Astrocyte (in vitro differentiated cells and primary cell): Measurements from ENCODE around the gene MEAF6.

Experiments used
- CTCF ChIP-seq: IDR thresholded peaks from 2 replicates; pipeline ENCODE4 v1.5.1; 2011; ENCODE audit warnings: low read depth, mild to moderate bottlenecking, inconsistent platforms, low read length, moderate library complexity; ENCODE audit not compliant: insufficient read depth
- EZH2 ChIP-seq: IDR thresholded peaks from 2 replicates; pipeline ENCODE4 v1.6.1; 2012; ENCODE audit warnings: mild to moderate bottlenecking, low read length, inconsistent platforms; ENCODE audit not compliant: insufficient read depth

- TF ChIP-seq CTCF (no peak), EZH2 (no peak)
Observed at GRCh38 chr1:37519613-37520012, 5.0 kb upstream of the MEAF6 start.
